Endothelial cell of umbilical vein (primary cell): ENCODE measurements around the gene FAM25C. TPM values are rescaled to one million over a fixed set of nuclear protein-coding genes. Genes with fewer than 3 reads are reported as not detected.
"Not testable (repeated sequence)": the region's sequence is repeated elsewhere in the genome, so short reads cannot be mapped to it uniquely, and the experiment has no call there.

Experiments used
- BruUV-seq: library from RNA; stranded (reverse); fragments of 400-500 nt; replicated peaks from 2 replicates; lab custom pipeline; 2021; lab: Mats Ljungman, UMichigan
- CTCF ChIA-PET: fragments of 300-600, 350-600 bp; sonication (Branson Sonifier 250); formaldehyde crosslinking; loops from one replicate; lab custom pipeline; 2021; ENCODE audit warnings: antibody characterized with exemption, inconsistent platforms; lab: Charles Lee
- POLR2A ChIA-PET: fragments of 300-600, 350-600 bp; sonication (Branson Sonifier 250); formaldehyde crosslinking; loops from one replicate; lab custom pipeline; 2021; ENCODE audit warnings: antibody characterized with exemption, inconsistent platforms; lab: Charles Lee
- DNase-seq: peaks from one replicate; pipeline ENCODE4 v3.0.0-alpha.2; 2011; ENCODE audit warnings: low read depth, low spot score
- FAIRE-seq: peaks from 2 replicates; lab custom pipeline; 2011; peaks lifted over from hg19 to GRCh38; lab: Jason Lieb, UNC
- H2AFZ ChIP-seq: 2 replicates; pipeline ENCODE4 v1.6.0; 2012; ENCODE audit warnings: low read depth, low read length, control low read depth, inconsistent platforms
- H3K27ac ChIP-seq: 2 replicates; pipeline ENCODE4 v1.5.1; 2011; ENCODE audit warnings: low read depth, mild to moderate bottlenecking, control low read depth, low read length, moderate library complexity; ENCODE audit not compliant: insufficient read depth
- H3K27me3 ChIP-seq, 2 experiments: 2 replicates each; pipeline versions ENCODE4 v1.6.0 to v1.6.1; 2011; ENCODE audit warnings: low read length in 2 of 2, mixed read lengths in 1 of 2; ENCODE audit not compliant: control insufficient read depth in 2 of 2, insufficient read depth in 2 of 2
- H3K36me3 ChIP-seq, 2 experiments: 2 replicates in 1 of 2; 3 replicates in 1 of 2; pipeline ENCODE4 v1.5.1; 2011; ENCODE audit warnings: low read length in 2 of 2, mild to moderate bottlenecking in 1 of 2, moderate library complexity in 1 of 2; ENCODE audit not compliant: control insufficient read depth in 2 of 2, insufficient read depth in 2 of 2; ENCODE audit errors: extremely low read depth in 1 of 2
- H3K4me1 ChIP-seq: 3 replicates; pipeline ENCODE4 v1.5.1; 2011; ENCODE audit warnings: mild to moderate bottlenecking, low read length; ENCODE audit not compliant: control insufficient read depth, insufficient read depth; ENCODE audit errors: extremely low read depth
- H3K4me2 ChIP-seq: 2 replicates; pipeline ENCODE4 v1.6.1; 2011; ENCODE audit warnings: low read length, control low read depth, mixed read lengths; ENCODE audit not compliant: insufficient read depth
- H3K4me3 ChIP-seq, 3 experiments: fragments of 200-600 bp in 1 of 3; sonication (generic), shearing (Covaris generic) in 1 of 3; replicated peaks in 1 of 3; 2 replicates each; pipeline ENCODE4 v1.5.1; 2011 to 2016; ENCODE audit warnings: control low read depth in 3 of 3, low read length in 3 of 3, mild to moderate bottlenecking in 2 of 3, inconsistent platforms in 1 of 3, low read depth in 1 of 3, moderate library complexity in 1 of 3; ENCODE audit not compliant: insufficient read depth in 1 of 3
- H3K79me2 ChIP-seq: 2 replicates; pipeline ENCODE4 v1.6.0; 2012; ENCODE audit warnings: low read length, inconsistent platforms; ENCODE audit not compliant: control insufficient read depth, insufficient read depth
- H3K9ac ChIP-seq: replicated peaks from 2 replicates; pipeline ENCODE3; 2011; ENCODE audit warnings: low read length, control low read depth; ENCODE audit not compliant: insufficient read depth; ENCODE audit errors: extremely low read depth
- H3K9me1 ChIP-seq: replicated peaks from 3 replicates; pipeline ENCODE4 v1.6.0; 2011; ENCODE audit warnings: mild to moderate bottlenecking, low read length; ENCODE audit not compliant: control insufficient read depth, insufficient read depth; ENCODE audit errors: extremely low read depth
- H3K9me3 ChIP-seq: replicated peaks from 2 replicates; pipeline ENCODE4 v1.5.1; 2012; ENCODE audit warnings: low read length, inconsistent platforms; ENCODE audit not compliant: control insufficient read depth, insufficient read depth
- H4K20me1 ChIP-seq: replicated peaks from 2 replicates; pipeline ENCODE3; 2011; ENCODE audit warnings: mild to moderate bottlenecking, low read length; ENCODE audit not compliant: control insufficient read depth, insufficient read depth; ENCODE audit errors: extremely low read depth
- dilution Hi-C: fragments of 300-500 bp; cut with MboI; formaldehyde crosslinking; loops from one replicate; pipeline ENCODE4 v1.15.0; 2019; ENCODE audit warnings: low sequenced_read_pairs; ENCODE audit not compliant: extremely low pct_ligation_motif_present
- intact Hi-C: fragments of 100-400 bp; cut with micrococcal nuclease; formaldehyde crosslinking; loops from one replicate; pipeline ENCODE4 v1.10.0; 2022
- polyA plus RNA-seq, 4 experiments: library from polyadenylated mRNA; depleted of rRNA in 3 of 4; stranded (reverse) in 3 of 4; unstranded in 1 of 4; fragments of >200 nt; gene quantifications; 2 replicates each; pipeline versions ENCODE4 v1.2.1 to v1.2.3, GENCODE V29; 2011 to 2012; ENCODE audit warnings: missing spikeins in 1 of 4
- total RNA-seq: library from RNA; stranded (reverse); gene quantifications from 2 replicates; pipeline ENCODE4 v1.2.3, GENCODE V29; 2021

FAM25C gene
- total and polyA plus RNA-seq, 2 donors (not counting 3 experiments of a cell fraction or from before 2014, with no cell fraction given) = not detected

GRCh38 chr10:47975409-47975808, 24.2 kb downstream of the FAM25C start:
- dilution Hi-C loops = not testable (repeated sequence)

GRCh38 chr10:47973131-47973530, 26.5 kb downstream of the FAM25C start:
- H3K9me3 ChIP-seq, intact Hi-C loops, H3K79me2 ChIP-seq, H3K27ac ChIP-seq, H3K4me3 ChIP-seq, dilution Hi-C loops, DNase-seq, H3K9me1 ChIP-seq, H3K36me3 ChIP-seq, POLR2A ChIA-PET, FAIRE-seq, H3K4me1 ChIP-seq, H4K20me1 ChIP-seq, CTCF ChIA-PET, H3K9ac ChIP-seq, BruUV-seq, H3K4me2 ChIP-seq, H2AFZ ChIP-seq, H3K27me3 ChIP-seq: not testable (repeated sequence)

More at GRCh38 chr10:47975409-47975808, 24.2 kb downstream of the FAM25C start:
- DNase-seq, intact Hi-C loops, BruUV-seq, H3K4me1 ChIP-seq, H3K4me2 ChIP-seq, H4K20me1 ChIP-seq, CTCF ChIA-PET, H3K9ac ChIP-seq, H3K27me3 ChIP-seq, H2AFZ ChIP-seq, H3K9me3 ChIP-seq, H3K27ac ChIP-seq, FAIRE-seq, POLR2A ChIA-PET, H3K36me3 ChIP-seq, H3K4me3 ChIP-seq, H3K9me1 ChIP-seq, H3K79me2 ChIP-seq: not testable (repeated sequence)

GRCh38 chr10:47972077-47972476, 27.5 kb downstream of the FAM25C start:
- POLR2A ChIA-PET, H3K4me3 ChIP-seq, intact Hi-C loops, H4K20me1 ChIP-seq, DNase-seq, H3K9me1 ChIP-seq, H3K9ac ChIP-seq, CTCF ChIA-PET, H3K4me2 ChIP-seq, H2AFZ ChIP-seq, H3K36me3 ChIP-seq, H3K27ac ChIP-seq, dilution Hi-C loops, H3K27me3 ChIP-seq, BruUV-seq, FAIRE-seq, H3K79me2 ChIP-seq, H3K4me1 ChIP-seq, H3K9me3 ChIP-seq: not testable (repeated sequence)

- H3K4me2 ChIP-seq, H3K9ac ChIP-seq, CTCF ChIA-PET, H3K4me3 ChIP-seq, BruUV-seq, DNase-seq, H3K4me1 ChIP-seq, POLR2A ChIA-PET, dilution Hi-C loops, FAIRE-seq, H3K36me3 ChIP-seq, H3K27ac ChIP-seq, H2AFZ ChIP-seq, H4K20me1 ChIP-seq, H3K79me2 ChIP-seq, H3K9me1 ChIP-seq, intact Hi-C loops, H3K27me3 ChIP-seq, H3K9me3 ChIP-seq: not testable (repeated sequence)
Observed at GRCh38 chr10:47971598-47971997, 28.0 kb downstream of the FAM25C start.
